ENCODE measurements around the gene SQSTM1.

Gene SQSTM1

GRCh38 chr5:179879690-179880010 is 58.9 kb downstream of the SQSTM1 start:
- no peak for DNase-seq (ENCODE audit: low read depth)

GRCh38 chr5:179880066-179880650 is 59.5 kb downstream of the SQSTM1 start:
- TF ChIP-seq CTCF (IDR thresholded peaks at IDR 0.05; ENCODE audit: low read depth, low read length, missing control alignments) = no peak
- DNase-seq (ENCODE audit: low read depth) = no peak
- H3K4me3 ChIP-seq (ENCODE audit: low read depth, low read length) = no peak overlapping the region

More at GRCh38 chr5:179879690-179880010, 58.9 kb downstream of the SQSTM1 start:
- no peak for TF ChIP-seq CTCF (IDR thresholded peaks at IDR 0.05; ENCODE audit: low read depth, low read length, missing control alignments)
- H3K4me3 ChIP-seq (ENCODE audit: low read depth, low read length) = no peak overlapping the region

- TF ChIP-seq CTCF (IDR thresholded peaks at IDR 0.05; ENCODE audit: low read depth, low read length, missing control alignments) = no peak
- DNase-seq (ENCODE audit: low read depth) = no peak
- H3K4me3 ChIP-seq (ENCODE audit: low read depth, low read length) = no peak overlapping the region
Observed at GRCh38 chr5:179880848-179881590, 60.3 kb downstream of the SQSTM1 start.

- H3K4me3 ChIP-seq (ENCODE audit: low read depth, low read length) = no peak overlapping the region
- no peak for DNase-seq (ENCODE audit: low read depth)
- TF ChIP-seq CTCF (IDR thresholded peaks at IDR 0.05; ENCODE audit: low read depth, low read length, missing control alignments) = no peak
Observed at GRCh38 chr5:179882338-179882737, 61.6 kb downstream of the SQSTM1 start.

GRCh38 chr5:179883163-179883562 is 62.5 kb downstream of the SQSTM1 start:
- no peak for TF ChIP-seq CTCF (IDR thresholded peaks at IDR 0.05; ENCODE audit: low read depth, low read length, missing control alignments)
- no peak for DNase-seq (ENCODE audit: low read depth)
- no peak overlapping the region for H3K4me3 ChIP-seq (ENCODE audit: low read depth, low read length)

GRCh38 chr5:179885491-179886090 is 64.9 kb downstream of the SQSTM1 start:
- no peak for DNase-seq (ENCODE audit: low read depth)
- TF ChIP-seq CTCF (IDR thresholded peaks at IDR 0.05; ENCODE audit: low read depth, low read length, missing control alignments) = no peak
- no peak overlapping the region for H3K4me3 ChIP-seq (ENCODE audit: low read depth, low read length)
